Posterior cingulate gyrus (tissue), 11 donors: ENCODE measurements around the gene ACAA2.
"Not testable (repeated sequence)": the region's sequence is repeated elsewhere in the genome, so short reads cannot be mapped to it uniquely, and the experiment has no call there.

ENCODE experiments used
- DNase-seq, 10 donors: peaks; one replicate each; pipeline versions ENCODE4 v3.0.0 to v3.0.0-alpha.2; 2020 to 2021; ENCODE audit warnings: mixed read lengths in 3 of 10
- intact Hi-C: fragments of 100-400 bp; cut with DNase I; formaldehyde crosslinking; loops from one replicate; pipeline ENCODE4 v1.15.1; 2023

Gene ACAA2

DNA sequence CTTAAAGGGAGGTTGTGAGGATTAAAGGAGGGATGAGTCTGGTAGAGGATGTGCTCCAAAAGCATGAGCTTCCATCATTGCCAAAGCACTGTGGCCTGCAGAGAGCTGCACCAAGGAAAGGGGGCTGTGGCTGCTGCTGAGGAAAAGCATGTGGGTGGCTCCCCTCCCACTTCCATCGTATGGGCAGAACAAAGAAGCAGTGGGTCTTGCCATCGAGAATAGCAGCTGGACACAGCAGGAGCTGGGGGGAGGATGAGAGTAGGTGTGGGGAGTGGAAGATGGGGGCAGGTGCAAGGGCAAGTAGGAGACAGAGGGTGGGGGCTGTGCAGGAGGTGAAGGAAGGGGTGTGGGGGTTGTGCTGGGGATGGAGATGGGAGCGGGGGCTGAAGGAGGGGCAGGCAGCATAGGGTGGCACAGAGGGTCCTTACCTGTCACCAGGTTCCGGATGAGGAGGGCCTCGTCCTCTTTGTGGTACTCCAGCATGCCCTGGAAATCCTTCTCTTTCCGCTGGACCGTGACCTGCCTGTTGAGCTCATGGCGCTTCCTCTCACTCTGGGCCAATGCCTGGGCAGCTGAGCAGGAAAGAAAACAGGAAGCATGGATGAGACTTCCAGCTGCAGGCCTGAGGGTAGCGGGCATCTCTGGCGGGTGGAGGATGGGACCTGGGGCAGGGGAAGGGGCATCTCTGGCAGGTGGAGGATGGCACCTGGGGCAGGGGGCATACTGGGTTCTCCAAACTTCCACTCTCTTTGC lies 33.6 kb upstream of the ACAA2 start:
- no peak for DNase-seq
- intact Hi-C loops: no loop called here

- intact Hi-C loops: no loop called here
- no peak for DNase-seq
These were observed 33.0 kb upstream of the ACAA2 start for GRCh38 chr18:49846361-49846662.

DNA sequence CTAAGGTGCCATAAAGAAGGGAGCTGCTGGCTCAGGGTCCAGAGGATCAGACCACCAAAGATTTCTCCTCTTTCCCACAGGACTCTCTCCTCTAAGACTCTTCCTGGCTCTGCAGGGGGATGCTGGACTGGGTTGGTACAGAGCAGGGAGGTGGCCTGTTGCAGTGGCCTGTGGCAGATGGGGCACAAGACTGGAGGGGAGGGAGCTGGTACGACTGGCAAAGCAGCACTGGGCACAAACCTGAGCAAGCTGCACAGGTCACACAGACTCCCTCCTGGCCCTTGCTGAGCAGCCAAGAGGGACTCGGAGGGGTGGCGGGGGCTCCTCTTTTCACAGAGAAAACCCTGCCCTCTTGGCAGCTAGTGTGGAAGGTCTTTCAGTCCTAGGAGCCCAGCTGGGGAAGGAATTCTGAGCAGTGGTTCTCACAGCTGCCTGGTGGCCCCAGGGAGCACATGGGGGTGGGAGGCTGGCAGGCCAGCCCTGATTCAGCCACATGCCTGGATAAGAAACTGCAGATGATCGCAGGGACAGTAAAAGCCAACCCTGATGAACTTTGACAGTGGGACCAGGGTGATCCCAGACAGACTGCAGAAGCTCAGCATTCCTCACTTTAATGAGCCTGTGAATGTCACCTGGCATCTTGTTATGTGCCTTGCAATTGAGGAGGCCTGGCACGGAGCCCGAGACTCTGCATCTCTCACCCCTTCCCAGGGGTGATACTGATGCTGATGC lies 32.5 kb upstream of the ACAA2 start:
- DNase-seq: peak in 1 of 10 donors; percentile 73
- intact Hi-C loops: no loop called here

DNA sequence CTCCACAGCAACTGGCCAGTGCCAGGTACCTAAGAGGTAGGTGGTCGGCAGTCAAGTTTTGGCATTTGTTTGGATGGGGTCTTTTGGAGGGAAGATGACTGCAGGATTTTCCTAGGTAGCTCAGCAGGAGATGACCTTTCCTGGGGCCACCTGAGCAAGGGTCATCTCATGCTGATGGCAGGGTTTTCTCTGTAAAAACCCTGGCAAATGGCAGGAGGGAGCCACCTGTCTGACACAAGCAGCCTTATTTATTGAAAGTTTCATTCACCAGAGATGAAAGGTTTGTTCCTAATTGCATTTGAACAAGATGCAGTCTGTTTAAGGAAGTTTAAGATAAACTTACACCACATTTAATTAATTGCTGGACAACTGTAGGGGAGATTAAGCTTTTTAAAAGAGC lies 31.6 kb upstream of the ACAA2 start:
- intact Hi-C loops: no loop called here
- no peak for DNase-seq

GRCh38 chr18:49843778-49844625 lies 30.7 kb upstream of the ACAA2 start:
- intact Hi-C loops: no loop called here
- peak in 1 of 10 donors; percentile 79 for DNase-seq

GRCh38 chr18:49843131-49843530 lies 29.8 kb upstream of the ACAA2 start:
- DNase-seq: peak in 1 of 10 donors; percentile 66
- intact Hi-C loops: no loop called here

DNA sequence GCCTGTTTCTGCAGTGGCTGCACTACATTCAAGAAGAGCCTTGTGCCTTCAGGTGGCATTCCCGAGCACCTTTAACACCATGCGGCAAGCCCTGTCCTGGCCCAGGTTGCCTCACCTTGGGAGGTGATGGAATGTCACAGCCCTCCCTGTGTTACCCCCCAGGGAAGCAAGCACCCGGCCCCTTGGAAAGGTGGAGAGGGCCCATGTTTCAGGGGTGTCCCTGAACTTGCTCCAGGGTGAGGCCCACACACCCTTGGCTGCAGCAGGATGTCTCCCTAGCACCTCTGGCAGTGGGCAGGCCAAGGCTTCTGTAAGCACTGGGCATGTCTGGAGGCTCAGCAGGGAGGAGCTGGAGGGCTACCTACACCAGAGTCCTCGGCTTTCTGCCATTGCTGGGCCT lies 29.3 kb upstream of the ACAA2 start:
- intact Hi-C loops: no loop called here
- peak in 1 of 10 donors; percentile 62 for DNase-seq

GRCh38 chr18:49841236-49842217 lies 28.2 kb upstream of the ACAA2 start:
- intact Hi-C loops: no loop called here
- peak in 1 of 10 donors; percentile 37 for DNase-seq

GRCh38 chr18:49839012-49839411 lies 25.7 kb upstream of the ACAA2 start:
- DNase-seq: no peak
- intact Hi-C loops: no loop called here

DNA sequence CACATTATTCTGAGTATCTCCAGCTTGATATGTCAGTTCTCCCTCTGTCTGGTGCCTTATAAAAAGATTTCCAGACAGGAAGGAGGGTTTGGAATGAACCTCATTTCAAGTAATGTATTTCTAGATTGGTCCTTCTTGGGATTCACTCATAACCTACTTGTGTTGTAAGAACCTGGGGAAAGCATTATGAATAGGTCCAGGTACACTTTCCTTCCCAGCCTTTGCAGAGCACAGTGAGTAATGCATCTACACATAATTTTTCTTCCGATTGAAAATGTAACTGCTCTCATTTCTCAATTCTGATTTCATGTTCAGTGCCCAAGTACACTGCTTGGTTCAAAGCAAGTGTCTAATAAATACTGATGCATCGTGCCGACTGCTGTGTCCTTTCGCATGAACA lies 25.0 kb upstream of the ACAA2 start:
- intact Hi-C loops: no loop called here

GRCh38 chr18:49837889-49838288 lies 24.6 kb upstream of the ACAA2 start:
- no peak for DNase-seq

More for the DNA sequence above, 25.0 kb upstream of the ACAA2 start:
- DNase-seq: no peak

DNA sequence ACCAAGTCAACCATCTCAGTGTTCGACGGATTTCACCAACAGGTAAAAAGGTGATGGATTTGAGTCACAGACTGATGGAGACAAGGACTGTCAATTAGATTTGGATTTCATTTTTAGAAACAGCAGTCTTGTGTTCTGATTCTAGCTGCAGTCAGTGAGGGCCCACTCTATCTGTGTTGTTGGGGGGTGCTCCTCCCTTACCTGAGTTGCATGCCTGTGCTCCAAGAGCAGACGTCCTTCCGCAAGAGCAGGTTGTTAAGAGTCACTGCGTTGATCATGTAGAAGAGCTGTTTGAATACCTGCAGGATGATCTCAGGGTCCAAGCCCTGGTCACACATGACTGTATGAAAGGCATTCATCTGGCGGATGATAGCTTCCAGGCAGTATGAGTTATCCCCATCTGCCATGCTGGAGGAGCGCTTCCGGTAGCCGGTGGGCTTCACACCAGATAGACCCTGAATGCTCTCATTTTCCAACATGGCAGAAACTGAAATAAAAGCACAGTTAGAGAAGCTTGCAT lies 24.0 kb upstream of the ACAA2 start:
- intact Hi-C loops, DNase-seq: not testable (repeated sequence)

More at GRCh38 chr18:49837889-49838288, 24.6 kb upstream of the ACAA2 start:
- intact Hi-C loops: no loop called here

DNA sequence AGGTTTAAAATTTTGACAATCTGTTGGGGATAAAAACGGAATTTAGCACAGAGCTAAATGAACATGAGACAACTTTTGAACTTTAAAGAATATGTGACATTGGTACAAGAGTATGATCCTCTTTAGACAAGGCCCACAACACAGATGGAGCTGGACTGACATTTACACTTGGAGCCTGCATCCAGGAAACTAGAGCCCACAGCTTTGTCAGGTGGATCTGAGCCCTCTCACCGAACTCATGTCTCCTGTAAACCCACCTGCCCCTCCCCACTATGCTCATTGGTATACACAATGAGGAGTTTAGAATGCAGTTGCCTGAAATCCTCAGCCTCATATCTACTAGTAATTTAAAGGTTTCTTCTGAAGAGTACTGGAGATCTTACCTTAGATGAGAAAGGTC lies 22.1 kb upstream of the ACAA2 start:
- no peak for DNase-seq
- intact Hi-C loops: no loop called here

- DNase-seq: no peak
- intact Hi-C loops: no loop called here
These were observed 20.9 kb upstream of the ACAA2 start for GRCh38 chr18:49834258-49834657.

DNA sequence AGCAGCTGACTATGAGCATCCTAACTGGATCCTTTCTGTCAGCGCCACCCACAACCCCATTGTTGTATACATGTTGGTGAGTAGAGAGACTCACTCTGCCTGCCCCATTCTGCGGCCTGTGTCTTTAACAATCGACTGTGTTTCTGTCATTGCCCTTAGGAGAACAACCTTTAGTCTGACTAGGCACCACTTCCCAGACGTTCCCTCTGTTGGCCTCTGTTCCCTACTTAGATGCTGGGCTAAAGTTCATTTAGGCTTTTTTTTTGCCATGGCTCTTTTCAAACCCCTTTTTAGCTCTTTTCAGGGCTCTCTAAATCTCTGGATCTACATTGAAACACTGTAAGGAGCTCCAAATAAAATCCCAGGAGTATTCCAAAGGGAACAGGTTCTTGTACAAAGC lies 20.5 kb upstream of the ACAA2 start:
- no peak for DNase-seq
- intact Hi-C loops: no loop called here

DNA sequence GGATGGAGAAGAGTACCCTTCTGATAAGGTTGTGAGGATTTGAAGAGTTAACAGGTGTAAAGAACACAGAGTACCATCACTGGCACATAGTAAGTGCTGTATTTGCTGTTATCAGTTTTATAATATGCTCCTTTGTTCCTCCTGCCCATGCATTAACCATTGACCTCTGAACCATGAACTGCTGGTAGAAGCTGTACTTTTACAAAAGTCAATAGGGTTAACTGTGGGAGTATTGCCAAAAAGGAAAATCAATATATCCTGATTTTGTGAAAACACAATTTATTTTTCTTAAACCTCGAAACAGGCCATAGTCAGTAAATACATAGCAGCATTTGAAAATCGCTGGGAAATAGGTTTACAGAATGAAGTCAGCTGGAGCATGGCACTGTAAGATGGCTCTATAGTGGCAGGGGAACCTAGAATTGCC lies 18.9 kb upstream of the ACAA2 start:
- intact Hi-C loops: no loop called here

DNA sequence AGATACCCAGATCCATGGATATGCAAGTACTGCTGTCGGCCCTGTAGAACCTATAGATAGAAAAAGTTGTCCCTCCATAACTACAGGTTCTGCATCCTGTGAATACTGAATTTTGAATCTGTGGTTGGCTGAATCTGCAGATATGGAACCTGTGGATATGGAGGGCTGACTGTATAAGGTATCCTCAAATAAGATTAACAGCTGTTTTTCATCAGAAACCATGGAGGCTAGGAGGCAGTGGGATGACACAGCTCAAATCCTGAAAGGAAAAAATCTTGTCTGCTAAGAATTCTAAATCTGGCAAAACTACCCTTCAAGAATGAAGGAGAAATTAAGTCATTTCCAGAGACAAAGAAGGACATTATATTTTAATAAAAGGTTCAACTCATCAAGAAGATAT lies 14.7 kb upstream of the ACAA2 start:
- no peak for DNase-seq
- intact Hi-C loops: no loop called here

More for the DNA sequence above, 18.9 kb upstream of the ACAA2 start:
- no peak for DNase-seq

- intact Hi-C loops: no loop called here
- no peak for DNase-seq
These were observed 6.7 kb upstream of the ACAA2 start for GRCh38 chr18:49819823-49820671.
